ENCODE measurements around the gene ELMO1.

DNA sequence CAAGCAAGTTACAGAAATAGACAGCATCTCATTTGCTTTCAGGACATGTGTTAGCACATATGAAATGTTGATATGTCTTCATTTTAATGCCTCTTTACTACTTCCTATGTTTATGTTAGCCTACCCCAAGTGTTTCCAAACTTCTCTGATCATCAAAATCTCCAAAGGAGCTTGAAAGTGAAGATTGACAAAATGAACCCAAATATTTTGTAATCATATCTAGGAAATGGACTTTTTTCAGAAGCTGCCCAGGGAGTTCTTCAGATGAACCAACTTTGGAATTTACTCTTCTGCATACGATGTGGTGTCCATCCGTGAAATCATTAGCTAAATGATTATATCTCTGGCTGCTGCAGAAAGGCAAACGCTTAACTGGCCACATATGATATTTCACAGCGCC lies 623.2 kb downstream of the ELMO1 start:
- TF ChIP-seq, protein P1, sequence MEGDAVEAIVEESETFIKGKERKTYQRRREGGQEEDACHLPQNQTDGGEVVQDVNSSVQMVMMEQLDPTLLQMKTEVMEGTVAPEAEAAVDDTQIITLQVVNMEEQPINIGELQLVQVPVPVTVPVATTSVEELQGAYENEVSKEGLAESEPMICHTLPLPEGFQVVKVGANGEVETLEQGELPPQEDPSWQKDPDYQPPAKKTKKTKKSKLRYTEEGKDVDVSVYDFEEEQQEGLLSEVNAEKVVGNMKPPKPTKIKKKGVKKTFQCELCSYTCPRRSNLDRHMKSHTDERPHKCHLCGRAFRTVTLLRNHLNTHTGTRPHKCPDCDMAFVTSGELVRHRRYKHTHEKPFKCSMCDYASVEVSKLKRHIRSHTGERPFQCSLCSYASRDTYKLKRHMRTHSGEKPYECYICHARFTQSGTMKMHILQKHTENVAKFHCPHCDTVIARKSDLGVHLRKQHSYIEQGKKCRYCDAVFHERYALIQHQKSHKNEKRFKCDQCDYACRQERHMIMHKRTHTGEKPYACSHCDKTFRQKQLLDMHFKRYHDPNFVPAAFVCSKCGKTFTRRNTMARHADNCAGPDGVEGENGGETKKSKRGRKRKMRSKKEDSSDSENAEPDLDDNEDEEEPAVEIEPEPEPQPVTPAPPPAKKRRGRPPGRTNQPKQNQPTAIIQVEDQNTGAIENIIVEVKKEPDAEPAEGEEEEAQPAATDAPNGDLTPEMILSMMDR (conservative IDR thresholded peaks at IDR 0.05; ENCODE audit: low read depth, low read length) = no peak
- no peak for TF ChIP-seq EZH2 (IDR thresholded peaks at IDR 0.05; ENCODE audit: low read length, unreplicated experiment)
- no peak for TF ChIP-seq EZH2phosphoT487 (IDR thresholded peaks at IDR 0.05; ENCODE audit: borderline replicate concordance, low read length)
